NCI-H345 (cell line): ENCODE results near the gene MLPH.
A peak's percentile ranks its signal among the peaks of the same experiment; 100 is the strongest.
"Not testable (repeated sequence)": the region's sequence is repeated elsewhere in the genome, so short reads cannot be mapped to it uniquely, and the experiment has no call there.

ENCODE experiments used
- DNase-seq: peaks from one replicate; lab custom pipeline; 2025; lab: John Stamatoyannopoulos, UW

The MLPH gene

DNA sequence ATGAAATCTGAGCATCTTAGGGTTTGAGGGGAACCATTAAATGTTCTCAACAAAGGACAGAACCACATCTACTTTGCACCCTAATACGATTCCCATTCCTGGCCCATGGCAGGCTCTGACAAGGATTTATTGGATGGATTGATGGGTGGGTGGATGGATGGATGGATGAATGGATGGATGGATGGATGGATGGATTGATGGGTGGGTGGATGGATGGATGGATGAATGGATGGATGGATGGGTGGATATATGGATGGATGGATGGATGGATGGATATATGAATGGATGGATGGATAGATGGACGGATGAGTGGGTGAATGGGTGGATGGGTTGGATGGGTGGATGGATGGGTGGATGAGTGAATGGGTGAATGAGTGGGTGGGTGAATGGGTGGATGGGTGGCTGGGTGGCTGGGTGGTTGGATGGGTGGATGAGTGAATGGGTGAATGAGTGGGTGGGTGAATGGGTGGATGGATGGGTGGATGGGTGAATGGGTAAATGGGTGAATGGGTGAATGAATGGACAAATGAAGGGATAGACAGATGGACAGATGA is 29.6 kb upstream of the MLPH start:
- no peak for DNase-seq

GRCh38 chr2:237458519-237458918 is 28.5 kb upstream of the MLPH start:
- DNase-seq: no peak

DNA sequence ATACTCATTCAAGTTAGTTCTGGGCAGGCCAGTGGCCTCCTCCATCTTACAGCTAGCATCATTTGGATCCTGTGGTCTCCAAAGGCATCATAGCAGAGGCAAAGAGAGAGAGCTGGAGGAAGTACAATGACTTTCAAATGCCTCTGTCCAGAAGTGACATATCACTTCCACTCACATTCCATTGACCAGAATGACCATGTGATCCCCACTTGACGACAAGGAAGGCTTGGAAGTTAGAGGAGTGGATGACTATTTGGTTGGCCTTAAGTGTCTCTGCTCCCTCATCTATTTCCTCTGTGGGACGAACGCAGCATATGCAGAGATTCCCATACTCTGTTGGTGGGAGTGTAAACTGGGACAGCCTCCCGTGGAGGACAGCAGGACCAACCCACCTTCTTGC is 27.8 kb upstream of the MLPH start:
- DNase-seq: no peak

DNA sequence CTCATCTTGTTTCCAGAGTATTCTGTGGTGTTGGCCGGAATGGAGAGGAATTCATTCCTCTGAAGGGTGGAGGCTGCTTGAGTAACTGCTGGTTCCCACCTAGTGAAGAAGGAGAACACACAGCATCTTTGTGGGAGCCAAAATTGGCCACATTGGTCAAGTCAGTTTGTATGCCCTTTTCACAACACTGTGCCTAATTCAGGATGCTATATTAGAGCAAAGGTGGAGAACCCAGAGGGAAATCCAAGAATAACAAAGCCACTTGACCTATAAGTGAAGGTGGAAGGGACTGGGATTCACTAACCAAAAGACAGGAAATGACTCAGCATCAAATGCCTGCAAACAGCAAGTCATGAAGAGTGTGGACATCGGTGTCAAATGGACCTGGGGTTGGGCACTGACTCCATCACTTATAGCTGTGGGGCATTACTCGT is 27.3 kb upstream of the MLPH start:
- DNase-seq: no peak

DNA sequence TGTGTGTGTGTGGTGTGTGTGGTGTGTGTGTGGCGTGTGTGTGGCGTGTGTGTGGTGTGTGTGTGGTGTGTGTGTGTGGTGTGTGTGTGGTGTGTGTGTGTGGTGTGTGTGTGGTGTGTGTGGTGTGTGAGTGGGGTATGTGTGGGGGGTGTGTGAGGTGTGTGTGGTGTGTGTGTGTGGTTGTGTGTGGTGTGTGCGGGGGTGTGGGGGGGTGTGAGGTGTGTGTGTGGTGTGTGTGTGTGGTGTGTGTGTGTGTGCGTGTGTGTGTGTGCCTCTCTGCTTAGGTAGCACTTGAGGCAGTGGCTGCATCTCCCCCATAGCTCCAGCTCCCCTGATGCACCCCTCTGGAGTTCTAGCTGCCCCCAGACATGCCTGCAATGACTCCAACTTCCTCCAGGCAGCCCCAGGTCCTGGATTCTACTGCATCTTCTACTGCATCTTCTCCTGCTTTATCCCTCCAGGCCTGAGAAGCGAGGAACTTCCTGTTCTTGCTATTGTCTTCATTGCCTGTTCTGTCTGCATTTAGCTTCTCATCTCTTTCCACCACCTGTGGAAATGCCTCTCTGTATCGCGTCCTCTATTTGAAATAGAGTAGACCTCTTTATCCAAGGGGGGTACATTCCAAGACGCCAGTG is 22.2 kb upstream of the MLPH start:
- no peak for DNase-seq

- no peak for DNase-seq
Measured at GRCh38 chr2:237465515-237466148, 21.4 kb upstream of the MLPH start.

DNA sequence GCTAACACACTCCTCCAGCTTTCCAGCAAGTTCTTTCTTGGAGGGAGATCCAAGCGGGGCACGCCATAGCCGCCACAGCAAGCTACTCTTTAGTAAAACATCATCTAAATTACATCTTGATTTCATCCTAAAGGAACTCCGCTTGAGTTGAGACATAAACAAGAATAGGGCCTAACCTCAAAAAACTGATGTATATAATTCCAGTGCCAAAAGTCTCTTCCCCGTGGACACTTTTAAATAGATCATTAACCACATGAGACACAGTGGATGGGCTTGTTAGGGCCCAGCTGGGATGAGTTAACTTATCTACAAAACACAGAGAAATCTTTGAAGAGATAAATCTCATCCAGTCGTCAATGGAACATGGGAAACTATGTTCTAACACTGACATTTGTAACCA is 20.8 kb upstream of the MLPH start:
- no peak for DNase-seq

DNA sequence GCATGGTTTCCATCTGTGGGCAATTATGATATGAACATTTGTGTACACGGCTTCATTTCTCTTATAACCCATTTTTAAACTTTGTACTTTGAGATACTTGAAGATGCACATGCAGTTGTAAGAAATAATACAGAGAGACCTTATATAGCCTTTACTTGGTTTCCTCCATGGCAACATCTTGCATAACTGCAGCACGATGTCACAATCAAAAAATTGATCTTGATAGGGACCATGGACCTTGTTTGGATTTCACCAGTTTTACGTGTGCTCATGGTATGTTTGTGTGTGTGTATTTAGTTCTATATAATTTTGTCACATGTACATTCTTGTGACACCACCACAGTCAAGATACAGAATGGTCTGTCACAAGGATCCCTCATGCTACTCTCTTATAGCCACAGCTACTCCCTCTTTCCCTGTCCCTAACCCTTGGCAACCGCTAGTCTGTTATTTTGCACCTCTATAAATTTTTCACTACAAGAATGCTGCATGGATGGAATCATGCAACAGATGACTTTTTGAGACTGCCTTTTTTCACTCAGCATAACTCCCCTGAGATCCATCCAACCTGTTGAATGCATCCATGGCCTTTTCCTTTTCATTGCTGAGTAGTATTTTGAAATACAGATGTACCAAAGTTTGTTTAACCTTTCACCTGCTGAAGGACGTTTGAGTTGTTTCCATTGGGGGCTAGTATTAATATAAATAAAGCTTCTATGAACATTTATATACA is 19.4 kb upstream of the MLPH start:
- no peak for DNase-seq

GRCh38 chr2:237469410-237469809 is 17.6 kb upstream of the MLPH start:
- not testable (repeated sequence) for DNase-seq

DNA sequence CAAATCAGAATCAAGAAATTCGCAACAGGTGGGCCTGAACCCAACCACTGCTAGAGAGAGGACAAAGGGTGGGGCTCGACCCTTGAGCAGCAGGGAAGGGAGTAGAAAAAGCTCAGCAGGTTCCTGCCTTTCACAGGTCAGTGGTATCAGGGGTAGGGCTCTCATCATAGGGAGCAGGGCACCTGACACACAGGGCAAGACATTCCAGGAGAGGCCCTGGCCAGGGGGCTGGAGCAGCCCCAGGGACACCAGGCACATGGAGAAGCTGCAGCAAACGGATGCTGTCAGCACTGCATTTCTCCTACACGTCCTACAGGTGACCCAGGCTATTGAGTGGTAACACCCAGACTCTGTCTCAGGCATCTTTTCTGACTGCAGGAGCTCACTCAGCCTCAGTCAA is 17.2 kb upstream of the MLPH start:
- no peak for DNase-seq

DNA sequence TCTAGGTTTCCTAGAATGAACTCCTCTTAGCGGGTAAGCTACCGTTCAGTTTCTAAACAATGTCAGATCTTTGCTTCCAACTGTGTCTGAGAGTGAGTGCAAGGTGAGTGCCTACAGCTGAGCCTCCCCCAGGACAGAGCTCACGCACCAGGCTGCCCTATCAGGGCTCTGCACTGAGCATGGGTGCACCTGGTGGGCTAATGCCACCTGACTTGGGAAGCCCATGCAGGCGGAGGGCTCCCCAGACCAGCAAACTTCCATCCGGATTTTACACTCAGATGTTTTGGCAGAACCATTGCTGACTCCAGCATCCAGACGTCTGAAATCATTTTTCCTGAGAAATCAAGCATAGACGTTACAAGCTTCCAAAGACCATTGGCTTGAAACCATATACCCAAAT is 16.1 kb upstream of the MLPH start:
- no peak for DNase-seq

GRCh38 chr2:237471438-237472186 is 15.4 kb upstream of the MLPH start:
- peak; percentile 17 for DNase-seq

DNA sequence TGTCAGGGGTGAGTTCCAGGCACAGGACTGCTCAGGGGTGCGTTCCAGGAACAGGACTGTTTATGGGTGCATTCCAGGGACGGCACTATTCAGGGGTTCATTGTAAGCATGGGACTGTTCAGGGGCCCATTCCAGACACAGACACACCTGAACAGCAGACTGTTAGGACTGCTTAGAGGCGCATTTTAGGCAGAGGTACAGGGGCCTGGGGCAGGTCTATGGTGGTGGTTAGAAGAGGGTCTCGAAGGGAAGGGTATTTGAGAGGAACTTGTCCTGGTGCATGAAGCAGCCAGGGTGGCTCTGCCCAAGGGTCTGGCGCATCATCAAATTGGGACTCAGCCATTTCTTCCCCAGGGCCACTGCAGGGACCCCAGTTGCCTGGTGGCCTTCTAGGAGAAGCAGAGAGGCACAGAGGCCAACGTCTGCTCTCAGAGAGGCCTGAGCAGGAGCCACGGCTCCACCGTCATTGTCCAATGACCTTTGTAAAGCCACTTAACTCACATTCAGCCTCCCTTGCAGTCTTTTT is 14.8 kb upstream of the MLPH start:
- DNase-seq: no peak

DNA sequence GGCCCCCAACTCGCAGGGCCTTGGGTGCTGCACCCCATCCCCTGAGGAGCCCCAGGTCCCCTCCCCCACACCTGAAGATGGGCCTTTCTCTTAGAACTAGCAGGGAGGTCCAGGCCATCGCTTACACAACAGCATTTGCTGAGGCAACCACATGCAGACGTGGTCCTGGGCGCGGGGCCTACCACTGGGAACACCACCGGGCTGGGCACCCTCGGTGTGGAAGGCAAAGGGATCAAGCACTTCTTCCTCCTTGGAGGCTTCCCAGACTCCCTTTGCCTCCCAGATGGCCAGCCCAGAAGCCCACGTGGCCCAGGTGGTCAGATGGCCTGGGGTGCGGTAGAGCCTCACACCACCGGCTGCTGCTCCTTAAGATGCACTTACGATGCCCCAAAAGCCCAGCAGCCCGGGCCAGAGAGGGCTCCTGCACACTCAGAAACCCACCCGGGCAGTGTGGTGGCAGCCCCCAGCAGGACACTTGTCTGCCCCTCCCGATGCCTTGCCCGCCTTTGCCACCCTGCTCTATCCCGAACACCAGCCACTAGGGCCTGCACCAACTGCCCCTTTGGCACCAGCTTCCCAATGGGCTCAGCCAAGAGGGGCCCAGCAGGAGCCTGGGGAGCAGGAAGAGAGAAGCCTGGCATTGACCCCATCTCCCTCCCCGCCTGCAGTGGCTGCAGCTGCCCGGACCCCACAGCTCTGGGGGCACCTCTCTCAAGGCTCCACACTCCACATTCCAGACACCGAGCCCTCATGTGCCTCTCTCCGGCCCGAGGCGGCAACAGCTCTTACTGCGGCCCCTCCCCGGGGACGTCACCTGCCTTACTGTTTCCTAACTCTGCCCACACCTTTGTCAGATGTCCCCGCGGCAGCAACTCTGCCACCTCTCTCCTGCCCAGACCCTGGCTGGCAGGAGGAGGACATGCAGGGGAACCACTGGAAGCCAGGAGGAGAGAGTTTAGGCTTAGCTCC is 13.9 kb upstream of the MLPH start:
- no peak for DNase-seq

DNA sequence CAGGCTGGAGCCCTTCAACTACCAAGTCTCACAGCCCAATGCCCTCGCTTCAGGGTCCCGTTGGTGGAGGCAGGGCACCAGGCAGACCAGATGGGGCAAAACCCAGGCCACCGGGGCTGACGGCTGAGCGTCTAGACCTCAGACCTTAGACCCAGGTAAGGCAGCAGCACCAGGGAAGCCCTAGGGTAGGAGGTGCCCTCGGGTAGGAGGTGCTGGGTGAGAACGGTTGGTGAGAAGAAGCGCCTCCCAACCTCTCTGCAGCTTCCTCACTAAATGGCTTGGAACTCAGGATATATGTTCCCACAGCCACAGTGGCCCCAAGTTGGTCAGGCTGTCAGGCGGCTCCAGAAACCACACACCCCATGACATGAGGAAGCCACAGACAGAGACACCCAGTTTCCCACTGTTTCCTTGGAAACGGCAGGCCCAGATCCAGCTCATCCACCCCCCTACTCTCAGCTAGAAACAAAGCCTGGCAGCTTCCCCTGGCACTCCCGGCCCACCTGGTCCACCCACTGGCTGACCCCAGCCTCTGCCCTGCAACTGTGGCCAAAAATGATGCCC is 13.1 kb upstream of the MLPH start:
- no peak for DNase-seq

GRCh38 chr2:237474442-237474911 is 12.6 kb upstream of the MLPH start:
- no peak for DNase-seq

DNA sequence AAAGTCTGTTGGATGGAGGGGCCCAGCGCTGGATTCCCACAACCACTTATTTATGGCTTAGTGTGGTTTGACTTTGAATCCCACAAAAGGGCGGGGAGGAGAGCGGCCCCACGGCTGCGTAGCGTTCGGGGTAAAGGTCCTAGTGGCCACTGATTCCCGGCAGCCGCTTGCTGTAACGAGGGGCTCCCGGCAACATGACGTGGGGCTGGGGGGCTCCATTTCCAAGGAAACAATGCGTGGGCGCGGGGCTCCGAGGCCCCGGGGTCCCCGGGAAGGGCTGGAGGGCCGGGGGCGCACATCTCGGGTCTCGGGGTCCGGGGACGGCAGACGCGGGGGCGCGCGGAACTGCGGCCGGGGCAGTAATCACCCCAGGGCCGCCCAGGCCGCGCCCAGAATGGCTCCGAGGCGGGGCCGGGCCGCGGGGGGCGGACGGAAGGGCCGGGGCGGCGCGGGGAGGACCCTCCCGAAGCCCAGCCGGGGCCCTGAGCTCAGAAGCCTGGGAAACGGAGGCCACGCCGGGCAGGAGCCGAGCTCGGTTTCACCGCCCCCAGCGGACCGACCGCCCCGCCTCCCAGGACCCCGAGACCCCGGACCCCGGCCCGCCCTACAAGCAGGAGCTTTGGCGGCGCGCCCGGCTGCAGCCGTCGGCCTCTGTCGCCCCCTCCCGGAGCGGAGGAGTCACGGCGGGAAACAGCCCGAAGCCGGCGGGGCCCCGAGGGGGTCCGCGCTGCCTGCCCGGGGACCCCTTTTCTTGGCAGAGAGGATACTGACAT is 11.9 kb upstream of the MLPH start:
- DNase-seq: peak; percentile 75

DNA sequence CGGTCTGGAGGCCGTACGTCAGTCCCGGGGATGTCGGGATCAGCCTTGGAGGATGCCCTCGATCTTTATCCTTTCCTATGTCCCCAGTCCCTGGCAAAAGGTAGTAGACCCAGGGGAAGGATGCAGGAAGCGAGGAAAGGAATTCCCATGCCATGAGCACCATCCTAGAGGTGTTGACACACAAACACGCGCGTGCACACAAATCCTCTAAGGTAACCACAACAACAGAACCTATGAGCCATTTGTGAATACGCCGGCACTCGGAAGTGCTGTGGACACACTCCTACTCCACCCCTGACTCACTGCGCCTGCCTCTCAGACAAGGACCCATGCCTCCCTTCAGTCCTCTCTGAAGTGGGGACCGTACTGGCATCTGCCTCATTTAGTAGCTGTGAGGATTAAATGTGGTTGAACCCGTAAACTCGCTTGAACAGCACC is 11.3 kb upstream of the MLPH start:
- peak; percentile 47 for DNase-seq

DNA sequence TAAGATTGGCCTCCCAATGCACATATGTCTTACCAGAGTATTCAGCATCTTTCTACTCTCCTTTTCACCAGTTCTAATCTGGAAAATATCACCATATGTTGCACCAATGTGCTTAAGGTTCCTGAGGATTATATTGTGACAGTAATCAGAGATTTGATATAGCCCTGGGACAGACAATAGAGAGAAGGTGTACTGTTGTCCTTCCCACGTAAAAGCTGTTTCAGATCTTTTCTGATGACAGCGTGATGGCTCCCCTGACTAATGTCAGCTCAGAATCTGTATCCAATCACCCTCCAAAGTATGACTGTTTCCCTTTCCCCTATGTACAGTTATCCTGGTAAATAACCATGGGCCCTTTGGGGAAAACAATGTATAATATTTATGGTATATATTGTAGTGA is 9.0 kb upstream of the MLPH start:
- DNase-seq: no peak

DNA sequence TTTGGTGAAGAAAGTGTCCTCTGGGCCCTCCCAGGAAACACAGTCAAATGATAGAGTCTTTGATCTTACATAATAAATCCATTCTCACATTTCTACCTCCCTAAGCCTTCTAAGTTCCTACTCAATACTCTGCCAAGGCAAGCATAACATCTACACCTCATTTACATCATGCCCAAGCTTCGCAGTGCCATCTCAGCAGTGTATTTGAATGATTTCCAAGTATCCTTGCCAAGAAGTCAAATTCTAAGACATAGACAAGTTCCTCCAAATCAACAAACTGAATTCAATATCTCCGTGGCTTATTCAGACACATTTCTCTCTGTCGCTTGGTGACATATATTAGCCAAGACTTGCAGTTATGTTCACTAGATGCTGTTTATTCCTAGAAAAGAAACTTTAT is 8.1 kb upstream of the MLPH start:
- DNase-seq: no peak
